Stomach (tissue), 4 donors: ENCODE results near the gene GRWD1.

Experiments
- EP300 ChIP-seq: sonication (generic); formaldehyde crosslinking; IDR thresholded peaks from one replicate; pipeline ENCODE4 v1.6.1; 2017; ENCODE audit warnings: antibody characterized with exemption
- POLR2A ChIP-seq, 4 donors: fragments of 450-650 bp; IDR thresholded peaks; one replicate each; pipeline ENCODE4 v1.6.1; 2016; ENCODE audit warnings: antibody characterized with exemption in 4 of 4, control low read depth in 2 of 4, mild to moderate bottlenecking in 1 of 4, moderate library complexity in 1 of 4
- TF ChIP-seq, protein P1 (sequence below), 7 experiments: fragments of 450-650 bp in 4 of 7; fragments of 200-600 bp in 3 of 7; sonication (generic) in 3 of 7; IDR thresholded peaks; one replicate each; pipeline ENCODE4 v1.5.1; 2016 to 2019; ENCODE audit warnings: antibody characterized with exemption in 7 of 7, control low read depth in 2 of 7, mild to moderate bottlenecking in 1 of 7

DNA sequence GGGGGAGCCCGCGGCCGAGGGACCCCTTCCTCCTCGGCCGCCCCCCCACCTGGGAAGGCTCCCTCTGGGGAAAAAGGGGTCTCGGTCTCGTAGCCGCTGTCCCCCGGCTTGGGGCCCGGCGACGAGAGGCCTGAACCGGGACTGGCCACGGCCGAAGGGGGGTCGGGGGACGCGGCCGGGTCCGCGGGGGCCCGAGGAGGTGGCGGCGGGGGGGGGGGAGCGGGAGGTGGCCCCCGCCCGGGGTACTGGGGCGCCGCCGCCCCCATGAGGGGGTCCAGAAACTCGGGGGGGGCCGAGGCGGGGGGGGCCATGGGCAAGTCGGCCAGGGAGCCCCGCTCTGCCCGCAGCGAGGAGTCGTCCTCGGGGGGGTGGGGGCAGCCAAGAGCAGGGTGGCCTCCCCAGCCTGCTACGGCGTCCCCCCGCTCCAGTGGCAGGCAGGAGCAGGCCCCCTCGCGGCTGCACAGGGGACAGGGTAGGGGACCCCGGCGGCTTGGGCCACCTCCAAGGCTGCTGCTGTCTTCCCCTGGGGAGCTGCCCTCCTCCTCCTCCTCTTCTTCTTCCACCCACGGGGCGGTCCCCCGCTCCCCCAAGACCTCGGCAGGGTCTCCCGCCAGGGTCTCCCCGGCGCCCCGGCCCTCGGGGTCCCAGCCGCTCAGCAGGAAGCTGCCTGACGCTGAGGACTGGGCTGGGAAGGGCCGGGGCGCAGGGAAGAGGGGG, 53.0 kb downstream of the GRWD1 start:
- no peak for TF ChIP-seq POLR2A (IDR thresholded peaks at IDR 0.05)
- TF ChIP-seq, protein P1, sequence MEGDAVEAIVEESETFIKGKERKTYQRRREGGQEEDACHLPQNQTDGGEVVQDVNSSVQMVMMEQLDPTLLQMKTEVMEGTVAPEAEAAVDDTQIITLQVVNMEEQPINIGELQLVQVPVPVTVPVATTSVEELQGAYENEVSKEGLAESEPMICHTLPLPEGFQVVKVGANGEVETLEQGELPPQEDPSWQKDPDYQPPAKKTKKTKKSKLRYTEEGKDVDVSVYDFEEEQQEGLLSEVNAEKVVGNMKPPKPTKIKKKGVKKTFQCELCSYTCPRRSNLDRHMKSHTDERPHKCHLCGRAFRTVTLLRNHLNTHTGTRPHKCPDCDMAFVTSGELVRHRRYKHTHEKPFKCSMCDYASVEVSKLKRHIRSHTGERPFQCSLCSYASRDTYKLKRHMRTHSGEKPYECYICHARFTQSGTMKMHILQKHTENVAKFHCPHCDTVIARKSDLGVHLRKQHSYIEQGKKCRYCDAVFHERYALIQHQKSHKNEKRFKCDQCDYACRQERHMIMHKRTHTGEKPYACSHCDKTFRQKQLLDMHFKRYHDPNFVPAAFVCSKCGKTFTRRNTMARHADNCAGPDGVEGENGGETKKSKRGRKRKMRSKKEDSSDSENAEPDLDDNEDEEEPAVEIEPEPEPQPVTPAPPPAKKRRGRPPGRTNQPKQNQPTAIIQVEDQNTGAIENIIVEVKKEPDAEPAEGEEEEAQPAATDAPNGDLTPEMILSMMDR (IDR thresholded peaks at IDR 0.05), result no peak
- no peak for TF ChIP-seq EP300
